ENCODE measurements around the gene MYH9. TPM values are rescaled to one million over a fixed set of nuclear protein-coding genes. Genes with fewer than 3 reads are reported as not detected.

The MYH9 gene
- polyA plus RNA-seq, 4 donors: 261 to 310 (median 285) TPM

GRCh38 chr22:36387709-36387958 is 133 bp downstream of the MYH9 start:
- no peak for DNase-seq (ENCODE audit: low read depth in 4 of 4, low spot score in 2 of 4)

- no peak for DNase-seq (ENCODE audit: low read depth in 4 of 4, low spot score in 2 of 4)
Measured at GRCh38 chr22:36386900-36387708, 663 bp downstream of the MYH9 start.

GRCh38 chr22:36386351-36386899 is 1.3 kb downstream of the MYH9 start:
- DNase-seq (ENCODE audit: low read depth in 4 of 4, low spot score in 2 of 4): no peak

- DNase-seq (ENCODE audit: low read depth in 4 of 4, low spot score in 2 of 4): no peak
Measured at GRCh38 chr22:36385491-36386350, 2.0 kb downstream of the MYH9 start.

GRCh38 chr22:36384766-36385481 is 2.8 kb downstream of the MYH9 start:
- DNase-seq (ENCODE audit: low read depth in 4 of 4, low spot score in 2 of 4): no peak

- no peak for DNase-seq (ENCODE audit: low read depth in 4 of 4, low spot score in 2 of 4)
Measured at GRCh38 chr22:36383110-36383581, 4.6 kb downstream of the MYH9 start.

GRCh38 chr22:36381513-36382128 is 6.1 kb downstream of the MYH9 start:
- DNase-seq (ENCODE audit: low read depth in 4 of 4, low spot score in 2 of 4): no peak

GRCh38 chr22:36379593-36380361 is 8.0 kb downstream of the MYH9 start:
- DNase-seq (ENCODE audit: low read depth in 4 of 4, low spot score in 2 of 4): no peak

GRCh38 chr22:36378869-36379217 is 8.9 kb downstream of the MYH9 start:
- no peak for DNase-seq (ENCODE audit: low read depth in 4 of 4, low spot score in 2 of 4)

- no peak for DNase-seq (ENCODE audit: low read depth in 4 of 4, low spot score in 2 of 4)
Measured at GRCh38 chr22:36378080-36378868, 9.5 kb downstream of the MYH9 start.

GRCh38 chr22:36377022-36377631 is 10.6 kb downstream of the MYH9 start:
- DNase-seq (ENCODE audit: low read depth in 4 of 4, low spot score in 2 of 4): no peak

- DNase-seq (ENCODE audit: low read depth in 4 of 4, low spot score in 2 of 4): no peak
Measured at GRCh38 chr22:36376265-36376664, 11.5 kb downstream of the MYH9 start.

GRCh38 chr22:36375071-36375980 is 12.4 kb downstream of the MYH9 start:
- no peak for DNase-seq (ENCODE audit: low read depth in 4 of 4, low spot score in 2 of 4)

GRCh38 chr22:36374603-36375024 is 13.2 kb downstream of the MYH9 start:
- DNase-seq (ENCODE audit: low read depth in 4 of 4, low spot score in 2 of 4): no peak

- DNase-seq (ENCODE audit: low read depth in 4 of 4, low spot score in 2 of 4): no peak
Measured at GRCh38 chr22:36373258-36373579, 14.5 kb downstream of the MYH9 start.

- DNase-seq (ENCODE audit: low read depth in 4 of 4, low spot score in 2 of 4): no peak
Measured at GRCh38 chr22:36371920-36372319, 15.8 kb downstream of the MYH9 start.

- DNase-seq (ENCODE audit: low read depth in 4 of 4, low spot score in 2 of 4): no peak
Measured at GRCh38 chr22:36369922-36370791, 17.6 kb downstream of the MYH9 start.

Data from left renal cortex interstitium (tissue), 4 donors.